ENCODE data around the gene MMP8. TPM values are rescaled to one million over a fixed set of nuclear protein-coding genes. Genes with fewer than 3 reads are reported as not detected.

The MMP8 gene
- total RNA-seq, 1 donor from 2014 or later, result not detected

- no peak for DNase-seq (ENCODE audit: low read depth, low spot score)
Observed at GRCh38 chr11:102662607-102663006, 62.1 kb downstream of the MMP8 start.

Other genes with a start within 250 kb of the MMP8 start
- 0.11 TPM in 1 of 2 replicates, not detected in the other for gene MMP7, start 194.2 kb downstream of the MMP8 start, total RNA-seq
- not detected in 2 replicates for gene MMP20, start 99.6 kb downstream of the MMP8 start, total RNA-seq
- not detected in 2 replicates for gene MMP27, start 19.2 kb downstream of the MMP8 start, total RNA-seq
- 8.0 and 13.3 TPM in 2 replicates for gene MMP10, start 55.7 kb upstream of the MMP8 start, total RNA-seq
- gene MMP1, start 73.2 kb upstream of the MMP8 start, total RNA-seq, result 450 and 1,378 TPM in 2 replicates
- gene MMP3, start 118.7 kb upstream of the MMP8 start, total RNA-seq, result not detected in 2 replicates
- gene MMP12, start 150.0 kb upstream of the MMP8 start, total RNA-seq, result not detected in 2 replicates
- gene MMP13, start 230.8 kb upstream of the MMP8 start, total RNA-seq, result not detected in 2 replicates

Measured in pulmonary artery endothelial cell (primary cell).